HG03378 (cell line): ENCODE data around the gene ADGRV1.
"Not testable (repeated sequence)": the region's sequence is repeated elsewhere in the genome, so short reads cannot be mapped to it uniquely, and the experiment has no call there.

Experiments
- ATAC-seq: cut with Tn5 transposase; IDR thresholded peaks from one replicate; pipeline ENCODE4 v1.9.1; 2021; ENCODE audit warnings: mild to moderate bottlenecking, moderate library complexity; ENCODE audit not compliant: unreplicated experiment

ADGRV1 gene

GRCh38 chr5:90897618-90898017 is 339.0 kb downstream of the ADGRV1 start:
- ATAC-seq, result no peak

GRCh38 chr5:90898326-90899013 is 339.9 kb downstream of the ADGRV1 start:
- ATAC-seq, result no peak

DNA sequence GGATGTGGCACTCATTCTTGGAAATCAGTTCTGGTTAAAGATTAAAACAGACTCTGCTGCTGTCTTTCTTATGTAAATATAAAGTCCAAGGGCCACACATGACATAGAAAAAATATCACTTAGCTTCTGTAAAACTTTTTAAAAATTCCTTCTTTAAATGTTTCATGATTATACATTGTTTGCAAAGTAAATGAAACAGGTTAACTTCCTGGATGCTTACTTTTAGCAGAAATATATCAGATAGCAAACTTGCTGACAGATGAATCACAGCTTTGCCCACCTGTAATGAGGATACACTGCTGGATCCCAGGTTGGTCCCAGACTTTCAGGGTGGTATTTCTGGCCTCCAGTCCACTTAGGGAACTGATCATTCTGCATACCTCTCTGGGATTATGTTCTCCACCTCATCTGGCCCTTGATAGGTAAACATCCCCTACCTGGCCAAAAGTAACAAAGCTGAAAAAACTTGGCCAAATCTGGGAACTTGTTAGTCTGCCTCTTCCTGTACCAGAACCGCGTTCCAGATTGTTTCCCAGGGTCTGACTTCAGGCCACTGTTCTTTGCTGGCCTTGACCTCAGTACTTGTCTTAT is 340.5 kb downstream of the ADGRV1 start:
- no peak for ATAC-seq

GRCh38 chr5:90901261-90901660 is 342.7 kb downstream of the ADGRV1 start:
- ATAC-seq, result no peak

DNA sequence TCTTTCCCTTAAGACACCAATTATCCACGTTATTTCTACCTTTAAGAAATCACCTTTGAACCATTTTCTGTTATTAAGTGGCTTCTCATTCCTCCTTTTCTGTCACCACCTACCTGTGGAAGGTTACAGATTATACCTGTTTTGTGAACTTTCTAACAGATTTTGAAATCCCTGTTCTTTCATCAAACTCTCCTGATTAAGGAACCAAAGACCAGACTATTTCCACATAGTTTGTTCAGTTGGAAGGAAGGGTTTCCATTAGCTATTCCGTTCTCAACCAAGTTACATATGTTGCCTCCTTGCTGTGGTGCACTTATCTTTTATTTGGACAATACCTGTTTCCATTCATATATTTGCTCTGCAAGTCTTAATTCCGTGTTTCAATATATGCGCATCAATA is 343.6 kb downstream of the ADGRV1 start:
- no peak for ATAC-seq

DNA sequence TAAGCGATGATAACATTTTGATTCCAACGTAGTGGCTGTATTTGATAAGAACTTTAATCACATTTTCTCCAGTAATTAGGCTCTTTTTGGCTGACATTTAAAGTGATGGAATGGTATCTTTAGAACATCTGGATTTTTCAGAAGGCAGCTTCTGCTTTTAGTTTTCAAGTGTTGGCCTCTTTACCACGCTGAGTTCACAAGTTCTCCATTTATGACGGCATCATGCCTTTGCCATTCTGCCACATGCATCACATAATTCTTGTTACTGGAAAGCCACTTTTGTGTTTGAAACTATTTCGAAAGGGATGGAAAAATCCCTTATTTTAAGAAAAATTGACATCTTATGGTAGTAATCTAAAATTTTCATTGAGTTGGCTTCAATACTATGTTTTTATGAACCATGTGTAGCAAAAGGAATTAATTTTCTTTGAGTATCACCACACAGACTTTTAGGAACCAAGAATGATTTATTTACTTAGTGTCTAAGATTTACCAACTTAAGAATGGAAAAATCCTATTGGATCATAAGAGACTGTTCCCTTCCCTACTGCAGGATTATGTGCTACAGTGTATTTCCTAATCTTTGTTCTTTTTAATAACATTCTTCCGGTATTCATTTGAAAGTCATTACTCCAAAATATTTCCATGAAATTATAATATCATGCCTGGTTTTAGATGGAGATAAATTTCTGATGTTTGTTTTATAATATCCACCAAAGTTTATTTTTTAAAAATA is 344.2 kb downstream of the ADGRV1 start:
- no peak for ATAC-seq

DNA sequence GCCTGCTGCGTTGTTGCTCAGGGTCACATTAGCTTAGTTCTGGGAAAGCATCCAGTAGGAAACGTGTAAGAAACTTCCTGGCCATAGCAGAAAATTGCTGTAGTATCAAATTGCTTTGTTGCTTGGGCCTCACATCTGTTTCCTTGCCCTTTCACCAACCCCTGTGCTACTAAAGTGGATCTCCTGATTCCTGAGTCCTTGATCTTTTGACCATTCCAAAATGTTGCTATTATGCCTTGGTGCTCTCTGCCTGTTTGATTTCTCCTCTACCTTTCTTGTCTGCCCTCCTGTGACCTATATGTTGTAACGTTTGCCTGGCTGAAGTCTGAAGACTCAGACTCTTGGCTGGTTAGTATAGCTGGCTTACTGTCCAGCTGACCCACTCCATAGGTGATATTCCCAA is 350.5 kb downstream of the ADGRV1 start:
- ATAC-seq, result no peak

DNA sequence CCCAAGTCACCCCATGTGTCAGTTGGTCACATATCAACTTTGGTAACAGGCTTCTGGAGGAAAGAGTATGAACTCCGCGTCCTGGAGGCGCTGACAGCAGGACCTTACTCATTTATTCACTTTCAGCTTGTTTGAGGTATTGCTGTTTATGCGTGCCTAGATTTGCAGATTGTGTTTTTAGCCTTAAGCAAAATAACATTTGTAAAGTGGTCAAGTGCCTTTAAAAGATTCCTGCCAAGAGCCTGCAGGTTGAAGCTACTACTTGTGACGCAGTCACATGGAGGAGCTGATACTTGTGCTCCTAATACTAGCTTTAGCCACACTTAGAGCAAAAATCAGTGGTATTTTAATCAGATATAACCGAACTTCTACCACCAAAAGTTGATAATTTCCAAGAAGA is 351.3 kb downstream of the ADGRV1 start:
- ATAC-seq, result no peak

DNA sequence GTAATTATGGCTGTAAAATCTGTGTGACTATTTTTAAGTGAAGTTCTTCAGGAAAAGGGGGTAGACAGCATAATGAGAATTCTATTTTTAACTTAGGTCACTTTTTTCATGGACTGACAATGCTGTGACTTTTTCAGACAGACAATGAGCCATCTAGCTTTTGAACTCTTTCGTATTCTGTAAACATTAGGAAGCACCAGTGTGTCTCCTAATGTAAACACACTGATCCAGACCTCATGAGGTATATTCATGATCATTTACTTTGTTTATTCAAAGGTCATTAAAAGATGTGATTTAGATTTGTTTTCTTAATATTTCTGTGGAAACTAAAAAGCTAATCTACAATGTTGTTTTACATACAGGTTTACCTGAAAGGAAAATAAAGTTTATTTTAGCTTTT is 352.6 kb downstream of the ADGRV1 start:
- ATAC-seq, result no peak

GRCh38 chr5:90912476-90912875 is 353.9 kb downstream of the ADGRV1 start:
- no peak for ATAC-seq

GRCh38 chr5:90915393-90915792 is 356.8 kb downstream of the ADGRV1 start:
- no peak for ATAC-seq

- no peak for ATAC-seq
Measured at GRCh38 chr5:90916947-90917800, 358.6 kb downstream of the ADGRV1 start.

- ATAC-seq, result no peak
Measured at GRCh38 chr5:90917928-90918668, 359.5 kb downstream of the ADGRV1 start.

DNA sequence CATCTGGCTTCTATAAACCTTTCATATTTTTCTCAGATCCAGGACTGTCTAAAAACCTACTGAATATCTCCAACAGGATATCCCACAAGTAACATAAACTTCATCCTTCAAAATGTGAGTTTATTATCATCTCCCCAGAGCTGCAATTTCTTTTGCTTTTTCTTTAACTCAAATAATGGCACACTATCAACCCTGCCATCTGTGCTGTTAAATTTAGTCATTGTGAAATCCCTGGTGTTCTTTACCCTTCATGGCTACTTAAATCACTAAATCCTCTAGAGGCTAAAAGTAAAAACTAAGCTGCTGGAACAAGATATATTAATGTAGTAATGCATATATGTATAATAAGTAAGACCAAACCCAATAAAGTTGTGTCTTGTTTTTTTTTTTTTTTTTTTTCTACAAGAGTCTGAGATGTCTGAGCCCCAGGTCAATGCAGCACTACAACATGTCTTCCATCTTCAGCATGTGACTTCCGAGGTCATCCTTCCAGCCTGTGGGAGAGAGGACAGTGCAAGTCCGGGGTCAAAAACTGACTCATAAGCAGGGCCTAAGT is 362.9 kb downstream of the ADGRV1 start:
- ATAC-seq, result no peak

DNA sequence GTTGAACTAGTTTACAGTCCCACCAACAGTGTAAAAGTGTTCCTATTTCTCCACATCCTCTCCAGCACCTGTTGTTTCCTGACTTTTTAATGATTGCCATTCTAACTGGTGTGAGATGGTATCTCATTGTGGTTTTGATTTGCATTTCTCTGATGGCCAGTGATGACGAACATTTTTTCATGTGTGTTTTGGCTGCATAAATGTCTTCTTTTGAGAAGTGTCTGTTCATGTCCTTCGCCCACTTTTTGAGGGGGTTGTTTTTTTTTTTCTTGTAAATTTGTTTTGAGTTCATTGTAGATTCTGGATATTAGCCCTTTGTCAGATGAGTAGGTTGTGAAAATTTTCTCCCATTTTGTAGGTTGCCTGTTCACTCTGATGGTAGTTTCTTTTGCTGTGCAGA is 365.6 kb downstream of the ADGRV1 start:
- ATAC-seq, result not testable (repeated sequence)

GRCh38 chr5:90929013-90929839 is 370.6 kb downstream of the ADGRV1 start:
- ATAC-seq, result not testable (repeated sequence)

DNA sequence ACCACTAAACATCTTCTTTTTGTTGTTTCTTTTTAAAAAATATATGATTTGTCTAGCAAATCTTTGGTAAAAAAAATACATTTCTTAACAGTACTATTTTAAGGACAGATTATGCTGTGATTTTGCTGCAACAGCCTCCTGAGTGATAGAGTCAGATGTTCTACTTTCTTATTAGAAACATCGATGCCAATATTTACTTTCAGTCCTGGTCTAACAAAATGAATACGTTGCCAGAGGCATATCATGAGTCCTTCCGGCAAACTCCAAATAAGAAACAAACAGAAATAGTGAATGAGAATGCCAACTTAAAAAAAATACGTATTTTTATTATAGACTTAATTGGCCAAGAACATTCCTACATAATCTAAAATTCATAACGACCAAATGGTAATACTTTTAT is 371.5 kb downstream of the ADGRV1 start:
- ATAC-seq, result no peak

DNA sequence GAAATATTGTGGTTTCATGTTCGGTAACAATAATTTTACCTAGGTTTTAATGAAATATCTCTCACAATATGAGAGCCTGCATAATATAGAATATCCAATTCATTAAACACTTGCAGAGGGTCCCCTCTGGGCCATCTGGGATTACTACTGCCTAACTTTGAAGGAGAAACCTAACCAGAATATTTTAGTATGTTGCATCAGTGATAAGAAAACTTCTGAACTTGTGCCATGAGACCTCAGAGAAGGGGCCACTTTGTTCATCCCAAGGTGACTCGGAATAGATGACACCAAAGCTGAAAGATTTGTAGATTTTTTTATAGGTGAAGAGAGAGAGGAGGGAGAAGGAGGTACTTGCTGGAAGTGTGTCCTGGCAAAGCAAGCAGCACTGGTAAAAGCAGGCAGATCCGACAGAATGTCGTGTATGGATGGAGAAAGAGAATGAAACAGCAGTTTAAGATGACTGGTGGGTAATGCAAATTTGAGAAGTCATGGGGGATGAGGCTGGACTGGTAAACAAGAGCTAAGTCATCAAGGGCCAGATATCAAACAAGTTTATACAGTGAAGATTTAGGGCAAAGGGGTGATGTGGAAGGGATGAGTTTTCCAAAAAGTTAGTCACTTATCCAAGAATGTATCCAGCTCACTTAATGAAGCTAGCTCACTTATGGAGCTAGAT is 372.3 kb downstream of the ADGRV1 start:
- no peak for ATAC-seq
